Measurements from ENCODE around the gene ASIC4. TPM values are rescaled to one million over a fixed set of nuclear protein-coding genes. Genes with fewer than 3 reads are reported as not detected.

Gene ASIC4
- total and polyA plus RNA-seq, 12 donors, result 0.15 to 16.3 (median 1.1) TPM; not detected in 4

DNA sequence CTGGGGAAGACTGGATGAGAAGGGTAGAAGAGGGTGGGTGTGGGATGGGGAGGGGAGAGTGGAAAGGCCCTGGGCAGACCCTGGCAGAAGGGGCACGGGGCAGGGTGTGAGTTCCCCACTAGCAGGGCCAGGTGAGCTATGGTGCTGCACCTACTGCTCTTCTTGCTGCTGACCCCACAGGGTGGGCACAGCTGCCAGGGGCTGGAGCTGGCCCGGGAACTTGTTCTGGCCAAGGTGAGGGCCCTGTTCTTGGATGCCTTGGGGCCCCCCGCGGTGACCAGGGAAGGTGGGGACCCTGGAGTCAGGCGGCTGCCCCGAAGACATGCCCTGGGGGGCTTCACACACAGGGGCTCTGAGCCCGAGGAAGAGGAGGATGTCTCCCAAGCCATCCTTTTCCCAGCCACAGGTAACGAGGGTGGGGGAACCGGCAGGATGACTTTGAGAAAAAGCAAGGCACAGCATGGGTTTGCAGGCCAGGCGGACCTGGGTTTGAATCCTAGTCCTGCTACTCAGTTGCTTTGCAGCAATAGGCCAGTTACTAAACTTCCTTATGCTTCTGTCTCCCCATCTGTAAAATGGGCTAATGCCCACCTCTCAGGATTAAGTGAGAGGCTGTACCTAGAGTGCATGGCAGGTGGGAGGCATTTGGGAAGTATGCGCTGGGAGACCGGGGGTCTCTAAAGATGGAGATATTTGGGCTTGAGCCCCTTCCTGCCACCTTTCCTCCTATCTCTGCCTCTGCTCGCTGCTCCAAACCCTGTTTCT is 58.1 kb downstream of the ASIC4 start, which contains the start of gene INHA:
INHA (plus strand) TSS at position 74 of the 765 bp plus-strand sequence; CDS start at position 139, 65 bp downstream.
- Histone ChIP-seq H3K27me3 (no peaks in the 10 kb centered on the region), H3K4me1 (replicated peaks in 1 of 2) (peaks cover 10 to 16% of the 10 kb centered on the region in 2 donors), H3K27ac (peak within 1 kb of the TSS; percentile 69 to 96 (median 92)), H3K4me3 (peak within 1 kb of the TSS in 2 of 4 donors; percentile 54 to 90), H3K9me3 (replicated peaks in 1 of 3) (no peaks in the 10 kb centered on the region), H3K36me3 (replicated peaks in 1 of 2) (peaks cover 0 to 7% of the 10 kb centered on the region in 2 donors)
- intact Hi-C loops (cut with DNase I), result no loop called here
- WGBS, 4 donors, result 54 to 77% (median 66%) methylated on average over 11 to 13 of the region's 13 CpGs
- DNase-seq, result peak in 1 of 7 donors; percentile 50
- no peak for TF ChIP-seq POLR2A (IDR thresholded peaks at IDR 0.05)
- TF ChIP-seq, protein P1, sequence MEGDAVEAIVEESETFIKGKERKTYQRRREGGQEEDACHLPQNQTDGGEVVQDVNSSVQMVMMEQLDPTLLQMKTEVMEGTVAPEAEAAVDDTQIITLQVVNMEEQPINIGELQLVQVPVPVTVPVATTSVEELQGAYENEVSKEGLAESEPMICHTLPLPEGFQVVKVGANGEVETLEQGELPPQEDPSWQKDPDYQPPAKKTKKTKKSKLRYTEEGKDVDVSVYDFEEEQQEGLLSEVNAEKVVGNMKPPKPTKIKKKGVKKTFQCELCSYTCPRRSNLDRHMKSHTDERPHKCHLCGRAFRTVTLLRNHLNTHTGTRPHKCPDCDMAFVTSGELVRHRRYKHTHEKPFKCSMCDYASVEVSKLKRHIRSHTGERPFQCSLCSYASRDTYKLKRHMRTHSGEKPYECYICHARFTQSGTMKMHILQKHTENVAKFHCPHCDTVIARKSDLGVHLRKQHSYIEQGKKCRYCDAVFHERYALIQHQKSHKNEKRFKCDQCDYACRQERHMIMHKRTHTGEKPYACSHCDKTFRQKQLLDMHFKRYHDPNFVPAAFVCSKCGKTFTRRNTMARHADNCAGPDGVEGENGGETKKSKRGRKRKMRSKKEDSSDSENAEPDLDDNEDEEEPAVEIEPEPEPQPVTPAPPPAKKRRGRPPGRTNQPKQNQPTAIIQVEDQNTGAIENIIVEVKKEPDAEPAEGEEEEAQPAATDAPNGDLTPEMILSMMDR (IDR thresholded peaks at IDR 0.05), result no peak

DNA sequence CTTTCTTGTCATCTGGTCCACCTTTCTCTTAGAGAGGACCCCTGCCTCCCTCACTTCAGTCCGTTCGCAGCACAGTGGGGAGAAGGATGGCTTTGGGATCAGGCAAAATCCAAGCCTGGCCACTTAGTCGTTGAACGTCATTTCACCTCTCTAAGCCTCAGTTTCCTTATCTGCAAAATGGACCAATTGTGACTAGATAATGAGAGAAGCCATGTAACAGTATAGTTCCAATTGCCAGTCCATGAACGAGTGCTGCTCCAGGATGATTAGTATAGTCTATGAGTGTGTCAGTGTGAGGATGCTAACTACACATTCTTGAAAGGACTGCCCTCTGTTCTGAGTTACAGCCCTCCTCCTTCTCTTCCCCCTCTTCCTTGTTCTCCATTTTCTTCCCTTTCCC is 58.9 kb downstream of the ASIC4 start:
- intact Hi-C loops (cut with DNase I), result no loop called here
- H3K27me3 ChIP-seq, result no peaks in the 10 kb centered on the region
- H3K36me3 ChIP-seq (replicated peaks in 1 of 2), result peaks cover 0 to under 1% of the 10 kb centered on the region in 2 donors
- peak overlapping the region in 1 of 5 donors; percentile 92 for H3K27ac ChIP-seq
- DNase-seq, result no peak
- TF ChIP-seq POLR2A (IDR thresholded peaks at IDR 0.05), result no peak
- TF ChIP-seq, protein P1 (IDR thresholded peaks at IDR 0.05), result no peak
- peaks cover 10 to 16% of the 10 kb centered on the region in 2 donors for H3K4me1 ChIP-seq (replicated peaks in 1 of 2)
- 66 to 78% (median 71%) methylated on average over 5 of the region's 5 CpGs for WGBS, 4 donors
- H3K4me3 ChIP-seq, result no peak overlapping the region
- H3K9me3 ChIP-seq (replicated peaks in 1 of 3), result no peaks in the 10 kb centered on the region

DNA sequence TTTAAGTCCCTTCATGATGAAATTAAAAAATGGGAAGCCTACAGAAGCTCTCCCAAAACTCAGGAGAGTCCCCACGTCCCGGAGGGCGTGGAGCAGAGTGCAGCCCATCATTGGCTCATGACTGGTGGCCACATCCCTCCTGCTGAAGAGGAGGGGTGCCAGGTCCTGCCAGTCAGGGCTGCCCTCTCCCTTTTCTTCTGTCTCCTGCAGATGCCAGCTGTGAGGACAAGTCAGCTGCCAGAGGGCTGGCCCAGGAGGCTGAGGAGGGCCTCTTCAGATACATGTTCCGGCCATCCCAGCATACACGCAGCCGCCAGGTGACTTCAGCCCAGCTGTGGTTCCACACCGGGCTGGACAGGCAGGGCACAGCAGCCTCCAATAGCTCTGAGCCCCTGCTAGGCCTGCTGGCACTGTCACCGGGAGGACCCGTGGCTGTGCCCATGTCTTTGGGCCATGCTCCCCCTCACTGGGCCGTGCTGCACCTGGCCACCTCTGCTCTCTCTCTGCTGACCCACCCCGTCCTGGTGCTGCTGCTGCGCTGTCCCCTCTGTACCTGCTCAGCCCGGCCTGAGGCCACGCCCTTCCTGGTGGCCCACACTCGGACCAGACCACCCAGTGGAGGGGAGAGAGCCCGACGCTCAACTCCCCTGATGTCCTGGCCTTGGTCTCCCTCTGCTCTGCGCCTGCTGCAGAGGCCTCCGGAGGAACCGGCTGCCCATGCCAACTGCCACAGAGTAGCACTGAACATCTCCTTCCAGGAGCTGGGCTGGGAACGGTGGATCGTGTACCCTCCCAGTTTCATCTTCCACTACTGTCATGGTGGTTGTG is 60.4 kb downstream of the ASIC4 start:
- TF ChIP-seq, protein P1 (IDR thresholded peaks at IDR 0.05), result no peak
- TF ChIP-seq POLR2A (IDR thresholded peaks at IDR 0.05), result no peak
- peaks cover 7 to 16% of the 10 kb centered on the region in 2 donors for H3K4me1 ChIP-seq (replicated peaks in 1 of 2)
- WGBS, 4 donors, result 86 to 92% (median 89%) methylated on average over 8 to 22 of the region's 22 CpGs
- H3K9me3 ChIP-seq (replicated peaks in 1 of 3), result no peaks in the 10 kb centered on the region
- H3K27me3 ChIP-seq, result no peaks in the 10 kb centered on the region
- H3K4me3 ChIP-seq, result no peak overlapping the region
- intact Hi-C loops (cut with DNase I), result no loop called here
- peak in 2 of 7 donors; percentile 54 to 60 for DNase-seq
- no peaks in the 10 kb centered on the region for H3K36me3 ChIP-seq (replicated peaks in 1 of 2)
- H3K27ac ChIP-seq, result no peak overlapping the region

Measured in adrenal gland (tissue), 12 donors.